ENCODE data around the gene TMEM240.

DNA sequence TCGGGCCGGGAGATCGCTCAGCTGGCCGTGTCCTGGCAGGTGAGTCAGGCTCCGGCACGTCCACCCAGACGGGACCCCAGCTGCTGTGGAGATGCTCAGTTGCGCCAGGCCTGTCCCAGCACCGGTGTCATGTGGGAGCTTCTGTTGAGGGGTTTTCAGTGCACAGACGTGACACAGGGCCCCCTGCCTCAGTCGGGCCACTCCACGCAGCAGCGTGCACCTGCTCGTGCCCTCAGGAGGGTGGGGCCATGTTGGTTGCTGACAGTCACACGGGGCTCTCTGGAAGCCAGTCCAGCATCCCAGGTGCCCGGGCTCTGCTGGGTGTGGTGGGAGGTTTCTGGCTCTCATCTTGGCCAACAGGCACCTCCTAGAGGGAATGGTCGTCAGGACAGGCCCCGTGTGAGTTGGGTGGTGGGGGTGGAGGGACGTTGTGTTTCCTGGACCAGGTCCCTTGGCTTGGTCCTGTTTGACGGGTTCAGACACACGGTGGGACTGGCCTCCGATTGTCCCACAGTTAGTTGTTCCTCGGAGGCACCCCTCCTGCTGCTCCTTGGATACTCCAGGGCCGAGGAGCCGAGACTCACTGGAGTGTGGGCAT is 49.7 kb downstream of the TMEM240 start:
- TF ChIP-seq, protein P1, sequence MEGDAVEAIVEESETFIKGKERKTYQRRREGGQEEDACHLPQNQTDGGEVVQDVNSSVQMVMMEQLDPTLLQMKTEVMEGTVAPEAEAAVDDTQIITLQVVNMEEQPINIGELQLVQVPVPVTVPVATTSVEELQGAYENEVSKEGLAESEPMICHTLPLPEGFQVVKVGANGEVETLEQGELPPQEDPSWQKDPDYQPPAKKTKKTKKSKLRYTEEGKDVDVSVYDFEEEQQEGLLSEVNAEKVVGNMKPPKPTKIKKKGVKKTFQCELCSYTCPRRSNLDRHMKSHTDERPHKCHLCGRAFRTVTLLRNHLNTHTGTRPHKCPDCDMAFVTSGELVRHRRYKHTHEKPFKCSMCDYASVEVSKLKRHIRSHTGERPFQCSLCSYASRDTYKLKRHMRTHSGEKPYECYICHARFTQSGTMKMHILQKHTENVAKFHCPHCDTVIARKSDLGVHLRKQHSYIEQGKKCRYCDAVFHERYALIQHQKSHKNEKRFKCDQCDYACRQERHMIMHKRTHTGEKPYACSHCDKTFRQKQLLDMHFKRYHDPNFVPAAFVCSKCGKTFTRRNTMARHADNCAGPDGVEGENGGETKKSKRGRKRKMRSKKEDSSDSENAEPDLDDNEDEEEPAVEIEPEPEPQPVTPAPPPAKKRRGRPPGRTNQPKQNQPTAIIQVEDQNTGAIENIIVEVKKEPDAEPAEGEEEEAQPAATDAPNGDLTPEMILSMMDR (conservative IDR thresholded peaks at IDR 0.05; ENCODE audit: low read length) = no peak
- no peak for TF ChIP-seq EZH2phosphoT487 (IDR thresholded peaks at IDR 0.05; ENCODE audit: borderline replicate concordance, low read depth, low read length)
